Muscle of back (tissue), 11 donors: Measurements from ENCODE around the gene CEP112. TPM values are rescaled to one million over a fixed set of nuclear protein-coding genes. Genes with fewer than 3 reads are reported as not detected.
"Not testable (repeated sequence)": the region's sequence is repeated elsewhere in the genome, so short reads cannot be mapped to it uniquely, and the experiment has no call there.

Experiments used
- DNase-seq, 3 donors: peaks; one replicate each; pipeline versions ENCODE4 v3.0.0 to v3.0.0-alpha.2; 2013
- polyA plus RNA-seq, 10 donors: library from polyadenylated mRNA; unstranded; fragments of 120-200 nt; gene quantifications; one replicate each; pipeline ENCODE4 v1.2.1, GENCODE V29; 2013; ENCODE audit not compliant: insufficient read length in 10 of 10

The CEP112 gene
- polyA plus RNA-seq, 10 donors = 14.3 to 21.3 (median 17.8) TPM

- DNase-seq = peak; percentile 48 to 69 (median 51)
Measured at GRCh38 chr17:66165537-66166123, 26.3 kb downstream of the CEP112 start.

- not testable (repeated sequence) for DNase-seq
Measured at GRCh38 chr17:66155055-66155454, 36.9 kb downstream of the CEP112 start.

- no peak for DNase-seq
Measured at GRCh38 chr17:66152756-66153155, 39.2 kb downstream of the CEP112 start.

GRCh38 chr17:66150708-66151107 is 41.2 kb downstream of the CEP112 start:
- no peak for DNase-seq

GRCh38 chr17:66149562-66149961 is 42.4 kb downstream of the CEP112 start:
- no peak for DNase-seq

- DNase-seq = no peak
Measured at GRCh38 chr17:66146394-66146793, 45.5 kb downstream of the CEP112 start.

GRCh38 chr17:66143657-66144282 is 48.2 kb downstream of the CEP112 start:
- DNase-seq = no peak

- DNase-seq = no peak
Measured at GRCh38 chr17:66142428-66142827, 49.5 kb downstream of the CEP112 start.

- DNase-seq = no peak
Measured at GRCh38 chr17:66138120-66138519, 53.8 kb downstream of the CEP112 start.

GRCh38 chr17:66135896-66136295 is 56.0 kb downstream of the CEP112 start:
- peak in 1 of 3 donors; percentile 22 for DNase-seq

GRCh38 chr17:66135219-66135618 is 56.7 kb downstream of the CEP112 start:
- DNase-seq = peak in 1 of 3 donors; percentile 5

GRCh38 chr17:66129759-66130158 is 62.2 kb downstream of the CEP112 start:
- no peak for DNase-seq

GRCh38 chr17:66126231-66126630 is 65.7 kb downstream of the CEP112 start:
- DNase-seq = no peak

- peak in 1 of 3 donors; percentile 34 for DNase-seq
Measured at GRCh38 chr17:66123163-66123562, 68.8 kb downstream of the CEP112 start.

- no peak for DNase-seq
Measured at GRCh38 chr17:66115246-66115645, 76.7 kb downstream of the CEP112 start.

- DNase-seq = no peak
Measured at GRCh38 chr17:66114609-66115008, 77.3 kb downstream of the CEP112 start.

- no peak for DNase-seq
Measured at GRCh38 chr17:66107731-66108130, 84.2 kb downstream of the CEP112 start.

GRCh38 chr17:66098040-66098439 is 93.9 kb downstream of the CEP112 start:
- DNase-seq = no peak

GRCh38 chr17:66094727-66095126 is 97.2 kb downstream of the CEP112 start:
- no peak for DNase-seq

GRCh38 chr17:66091445-66092080 is 100.4 kb downstream of the CEP112 start:
- DNase-seq = no peak

GRCh38 chr17:66089764-66090163 is 102.2 kb downstream of the CEP112 start:
- no peak for DNase-seq

GRCh38 chr17:66088173-66088572 is 103.8 kb downstream of the CEP112 start:
- no peak for DNase-seq

GRCh38 chr17:66087073-66087472 is 104.9 kb downstream of the CEP112 start:
- peak in 1 of 3 donors; percentile 11 for DNase-seq
